ENCODE measurements around the gene IGFN1. TPM values are rescaled to one million over a fixed set of nuclear protein-coding genes. Genes with fewer than 3 reads are reported as not detected.

Gene IGFN1
- 0.05 TPM for total RNA-seq
- long read RNA-seq, result 0 reads

- DNase-seq (ENCODE audit: low spot score), result no peak
- intact Hi-C loops (cut with DNase I), result no loop called here
Observed at GRCh38 chr1:201190624-201191051, at the start of gene IGFN1. Gene IGFN1, plus strand, starts transcription at chr1:201190824. Its CDS starts 2,470 bp downstream, at chr1:201193294.

- DNase-seq (ENCODE audit: low spot score), result no peak
- intact Hi-C loops (cut with DNase I), result no loop called here
Observed at GRCh38 chr1:201140941-201141260, 49.7 kb upstream of the IGFN1 start.

GRCh38 chr1:201141418-201141817 is 49.2 kb upstream of the IGFN1 start:
- intact Hi-C loops (cut with DNase I), result no loop called here
- DNase-seq (ENCODE audit: low spot score), result no peak

GRCh38 chr1:201142011-201142848 is 48.4 kb upstream of the IGFN1 start:
- intact Hi-C loops (cut with DNase I), result no loop called here
- peak; percentile 68 for DNase-seq (ENCODE audit: low spot score)

- DNase-seq (ENCODE audit: low spot score), result peak; percentile 63
- intact Hi-C loops (cut with DNase I), result no loop called here
Observed at GRCh38 chr1:201142849-201143725, 47.5 kb upstream of the IGFN1 start.

- intact Hi-C loops (cut with DNase I), result no loop called here
- peak; percentile 56 for DNase-seq (ENCODE audit: low spot score)
Observed at GRCh38 chr1:201143726-201144635, 46.6 kb upstream of the IGFN1 start.

GRCh38 chr1:201144701-201145100 is 45.9 kb upstream of the IGFN1 start:
- intact Hi-C loops (cut with DNase I), result no loop called here
- no peak for DNase-seq (ENCODE audit: low spot score)

GRCh38 chr1:201145132-201145531 is 45.5 kb upstream of the IGFN1 start:
- intact Hi-C loops (cut with DNase I), result no loop called here
- peak; percentile 65 for DNase-seq (ENCODE audit: low spot score)

GRCh38 chr1:201145816-201146215 is 44.8 kb upstream of the IGFN1 start:
- DNase-seq (ENCODE audit: low spot score), result peak; percentile 24
- intact Hi-C loops (cut with DNase I), result no loop called here

GRCh38 chr1:201146626-201147390 is 43.8 kb upstream of the IGFN1 start:
- intact Hi-C loops (cut with DNase I), result no loop called here
- peak; percentile 71 for DNase-seq (ENCODE audit: low spot score)

GRCh38 chr1:201147396-201148015 is 43.1 kb upstream of the IGFN1 start:
- intact Hi-C loops (cut with DNase I), result no loop called here
- peak; percentile 68 for DNase-seq (ENCODE audit: low spot score)

- intact Hi-C loops (cut with DNase I), result no loop called here
- peak; percentile 12 for DNase-seq (ENCODE audit: low spot score)
Observed at GRCh38 chr1:201149400-201149799, 41.2 kb upstream of the IGFN1 start.

- intact Hi-C loops (cut with DNase I), result no loop called here
- no peak for DNase-seq (ENCODE audit: low spot score)
Observed at GRCh38 chr1:201153474-201154388, 36.9 kb upstream of the IGFN1 start.

- peak; percentile 99 for DNase-seq (ENCODE audit: low spot score)
- intact Hi-C loops (cut with DNase I), result no loop called here
Observed at GRCh38 chr1:201154389-201155165, 36.0 kb upstream of the IGFN1 start, which contains the start of gene TMEM9. Gene TMEM9, minus strand, starts transcription at chr1:201154474. Its CDS starts 551 bp downstream, at chr1:201153923.

GRCh38 chr1:201155354-201155753 is 35.3 kb upstream of the IGFN1 start:
- DNase-seq (ENCODE audit: low spot score), result peak; percentile 5
- intact Hi-C loops (cut with DNase I), result no loop called here

GRCh38 chr1:201156346-201156745 is 34.3 kb upstream of the IGFN1 start:
- DNase-seq (ENCODE audit: low spot score), result no peak
- intact Hi-C loops (cut with DNase I), result no loop called here

GRCh38 chr1:201156819-201157218 is 33.8 kb upstream of the IGFN1 start:
- intact Hi-C loops (cut with DNase I), result no loop called here
- DNase-seq (ENCODE audit: low spot score), result no peak
